ENCODE data around the gene H6PD.

Gene H6PD

DNA sequence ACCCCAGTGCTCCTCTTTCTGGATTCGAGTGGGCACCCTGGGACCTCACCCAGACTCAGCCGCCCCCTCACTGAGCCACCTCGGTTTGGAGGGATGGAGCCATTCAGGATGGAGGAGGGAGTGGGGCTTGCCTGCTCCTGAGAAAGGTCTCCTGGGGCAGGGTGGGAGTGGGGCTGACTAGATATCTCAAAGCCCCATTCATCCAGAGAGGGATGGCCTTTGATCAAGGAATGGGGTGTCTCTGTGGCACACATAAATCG is 48.1 kb downstream of the H6PD start:
- ChIA-PET CTCF (interaction anchor here (1.2 to 7.7 kb wide), 8 partner anchors 7 to 212 kb away, joined by 3 to 43 read pairs (median 13); no protein-coding TSS in a partner anchor), POLR2A (no interaction called here)
- TF ChIP-seq, protein P1, sequence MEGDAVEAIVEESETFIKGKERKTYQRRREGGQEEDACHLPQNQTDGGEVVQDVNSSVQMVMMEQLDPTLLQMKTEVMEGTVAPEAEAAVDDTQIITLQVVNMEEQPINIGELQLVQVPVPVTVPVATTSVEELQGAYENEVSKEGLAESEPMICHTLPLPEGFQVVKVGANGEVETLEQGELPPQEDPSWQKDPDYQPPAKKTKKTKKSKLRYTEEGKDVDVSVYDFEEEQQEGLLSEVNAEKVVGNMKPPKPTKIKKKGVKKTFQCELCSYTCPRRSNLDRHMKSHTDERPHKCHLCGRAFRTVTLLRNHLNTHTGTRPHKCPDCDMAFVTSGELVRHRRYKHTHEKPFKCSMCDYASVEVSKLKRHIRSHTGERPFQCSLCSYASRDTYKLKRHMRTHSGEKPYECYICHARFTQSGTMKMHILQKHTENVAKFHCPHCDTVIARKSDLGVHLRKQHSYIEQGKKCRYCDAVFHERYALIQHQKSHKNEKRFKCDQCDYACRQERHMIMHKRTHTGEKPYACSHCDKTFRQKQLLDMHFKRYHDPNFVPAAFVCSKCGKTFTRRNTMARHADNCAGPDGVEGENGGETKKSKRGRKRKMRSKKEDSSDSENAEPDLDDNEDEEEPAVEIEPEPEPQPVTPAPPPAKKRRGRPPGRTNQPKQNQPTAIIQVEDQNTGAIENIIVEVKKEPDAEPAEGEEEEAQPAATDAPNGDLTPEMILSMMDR (IDR thresholded peaks at IDR 0.05; ENCODE audit: insufficient read depth, low read length, missing control alignments): no peak
- H3K4me3 ChIP-seq (ENCODE audit: low read depth, low read length): no peak overlapping the region
- DNase-seq (ENCODE audit: low read depth, low spot score): no peak

DNA sequence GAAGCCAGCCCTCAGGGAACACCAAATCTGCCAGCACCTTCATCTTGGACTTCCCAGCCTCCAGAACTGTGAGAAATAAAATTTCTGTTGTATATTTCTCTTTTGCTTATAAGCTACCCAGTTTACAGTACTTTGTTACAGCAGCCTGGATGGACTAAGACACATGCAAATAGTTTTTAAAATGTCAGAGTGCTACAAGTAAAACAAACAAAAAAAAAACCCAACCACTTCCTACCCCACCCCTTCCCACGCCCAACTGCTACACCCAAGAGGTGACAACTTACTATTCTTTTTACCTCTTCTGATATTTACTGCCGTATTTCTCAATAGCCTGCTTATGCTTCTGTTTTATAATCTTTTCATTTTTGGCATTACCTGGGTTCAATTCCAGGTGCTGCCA is 49.5 kb downstream of the H6PD start:
- TF ChIP-seq, protein P1 (IDR thresholded peaks at IDR 0.05; ENCODE audit: insufficient read depth, low read length, missing control alignments): no peak
- no peak for DNase-seq (ENCODE audit: low read depth, low spot score)
- CTCF ChIA-PET: interaction anchor here (1.0 to 7.7 kb wide), 9 partner anchors 16 to 210 kb away, joined by 3 to 43 read pairs (median 7); no protein-coding TSS in a partner anchor
- POLR2A ChIA-PET: no interaction called here
- H3K4me3 ChIP-seq (ENCODE audit: low read depth, low read length): no peak overlapping the region

DNA sequence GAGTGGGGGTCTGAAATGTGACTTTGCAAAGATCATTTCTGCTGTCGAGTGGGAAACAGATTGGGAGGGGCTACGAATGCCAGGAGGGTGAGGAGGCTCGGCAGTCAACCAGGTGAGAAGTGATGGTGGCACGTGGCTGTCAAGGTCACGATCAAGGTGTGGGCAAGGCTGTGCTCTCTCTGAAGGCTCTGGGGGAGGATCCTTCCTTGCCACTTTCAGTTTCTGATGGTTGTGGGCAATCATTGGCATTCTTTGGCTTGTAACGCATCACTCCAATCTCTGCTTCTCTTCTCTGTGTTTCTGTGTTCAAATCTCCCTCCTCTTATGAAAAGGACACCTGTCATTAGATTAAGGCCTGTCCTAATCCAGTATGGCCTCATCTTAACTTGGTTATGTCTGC is 52.0 kb downstream of the H6PD start:
- TF ChIP-seq, protein P1 (IDR thresholded peaks at IDR 0.05; ENCODE audit: insufficient read depth, low read length, missing control alignments): no peak
- H3K4me3 ChIP-seq (ENCODE audit: low read depth, low read length): no peak overlapping the region
- CTCF ChIA-PET: interaction anchor here (0.9 to 6.2 kb wide), 4 partner anchors 166 to 205 kb away, joined by 3 to 222 read pairs (median 104); no protein-coding TSS in a partner anchor
- no peak for DNase-seq (ENCODE audit: low read depth, low spot score)
- POLR2A ChIA-PET: no interaction called here

DNA sequence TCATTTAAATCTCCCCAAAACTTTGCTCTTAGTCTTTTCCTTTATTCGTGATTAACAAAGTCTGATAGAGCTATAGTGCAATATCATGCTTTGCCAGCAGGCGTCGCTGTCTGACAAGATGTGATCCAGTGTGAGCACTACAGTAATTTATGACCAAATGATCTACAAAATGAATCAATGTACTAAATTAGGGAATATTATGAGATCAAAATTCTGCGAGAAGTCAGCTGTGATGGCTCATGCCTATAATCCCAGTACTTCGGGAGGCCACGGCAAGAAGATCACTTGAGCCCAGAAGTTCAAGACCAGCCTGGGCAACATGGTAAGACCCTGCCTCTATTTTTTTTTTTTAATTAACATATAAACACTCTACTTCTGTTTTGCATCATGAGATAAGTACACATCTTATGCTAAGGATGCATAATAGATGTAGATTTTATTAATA is 54.5 kb downstream of the H6PD start:
- CTCF ChIA-PET: interaction anchor here (0.6 to 6.2 kb wide), 33 partner anchors 8 to 314 kb away, joined by 3 to 222 read pairs (median 5); no protein-coding TSS in a partner anchor
- no peak for DNase-seq (ENCODE audit: low read depth, low spot score)
- no peak overlapping the region for H3K4me3 ChIP-seq (ENCODE audit: low read depth, low read length)
- POLR2A ChIA-PET: interaction anchor here (0.6 kb wide), 1 partner anchor 214 kb away, joined by 3 read pairs; no protein-coding TSS in a partner anchor
- TF ChIP-seq, protein P1 (IDR thresholded peaks at IDR 0.05; ENCODE audit: insufficient read depth, low read length, missing control alignments): peak; percentile 62

DNA sequence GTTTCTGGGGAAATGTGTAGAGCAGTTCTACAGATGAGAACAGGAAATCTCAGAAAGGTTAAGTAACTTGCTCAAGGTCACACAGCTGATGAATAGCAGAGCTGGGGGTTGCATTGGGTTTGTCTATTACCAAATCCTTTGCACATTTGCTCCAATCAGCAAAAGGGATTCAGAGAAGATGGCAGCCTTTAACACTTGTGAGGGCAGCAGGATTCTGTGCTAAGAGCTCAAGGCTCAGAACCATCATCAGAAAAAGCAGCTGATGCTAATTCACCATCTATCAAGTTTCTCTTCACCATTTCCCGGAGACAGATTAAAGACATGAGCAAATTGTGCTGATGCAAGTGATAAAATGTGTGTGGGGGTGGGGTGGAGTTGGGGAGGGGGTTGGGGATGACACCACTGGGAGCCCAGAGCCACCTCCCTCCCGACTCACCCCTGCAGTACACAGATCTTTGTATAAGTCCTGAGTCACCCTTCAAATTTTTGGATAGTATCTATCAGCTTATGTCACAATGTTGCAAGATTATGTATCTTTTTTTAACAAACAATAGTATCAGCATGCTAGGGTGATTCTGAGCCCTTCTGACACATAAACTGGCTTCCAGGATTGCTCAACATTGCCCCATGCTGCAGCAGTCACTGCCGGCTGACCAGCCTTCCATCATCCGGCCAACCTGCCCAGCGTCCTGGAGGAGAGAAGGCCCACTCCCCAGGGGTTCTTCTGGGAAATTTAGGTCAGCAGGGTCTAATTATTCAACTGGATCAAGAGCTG is 55.3 kb downstream of the H6PD start:
- TF ChIP-seq, protein P1 (IDR thresholded peaks at IDR 0.05; ENCODE audit: insufficient read depth, low read length, missing control alignments): no peak
- ChIA-PET POLR2A (interaction anchor here (1.4 kb wide), 1 partner anchor 9 kb away, joined by 8 read pairs; no protein-coding TSS in a partner anchor), CTCF (interaction anchor here (0.6 to 6.2 kb wide), 39 partner anchors 9 to 313 kb away, joined by 3 to 222 read pairs (median 5); no protein-coding TSS in a partner anchor)
- H3K4me3 ChIP-seq (ENCODE audit: low read depth, low read length): no peak overlapping the region
- peak; percentile 58 for DNase-seq (ENCODE audit: low read depth, low spot score)

DNA sequence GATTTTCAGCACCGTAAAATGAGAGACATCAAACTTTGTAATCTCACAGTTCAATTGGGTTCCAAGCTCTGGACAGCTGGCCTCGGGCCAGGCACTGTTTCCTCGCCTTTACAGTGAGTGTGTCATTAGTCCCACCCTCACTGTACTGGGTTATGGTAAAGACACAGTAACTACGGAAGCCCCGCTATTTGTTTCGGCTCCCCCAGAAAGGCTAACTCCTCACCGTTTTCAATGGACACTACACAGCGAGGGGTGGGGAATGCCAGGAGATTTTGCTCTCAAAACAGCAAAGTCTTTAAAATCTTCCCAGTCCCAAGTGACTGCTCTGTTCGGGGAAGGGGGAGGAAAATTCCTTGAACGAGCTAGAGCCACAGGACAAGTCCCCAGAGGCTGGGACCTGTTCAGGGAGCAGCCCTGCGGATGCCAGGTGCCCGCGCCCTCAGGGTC is 57.4 kb downstream of the H6PD start:
- POLR2A ChIA-PET: interaction anchor here (0.6 kb wide), 1 partner anchor 199 kb away, joined by 3 read pairs; no protein-coding TSS in a partner anchor
- CTCF ChIA-PET: interaction anchor here (0.9 to 6.2 kb wide), 6 partner anchors 10 to 200 kb away, joined by 3 to 222 read pairs (median 16); no protein-coding TSS in a partner anchor
- TF ChIP-seq, protein P1 (IDR thresholded peaks at IDR 0.05; ENCODE audit: insufficient read depth, low read length, missing control alignments): no peak
- DNase-seq (ENCODE audit: low read depth, low spot score): no peak
- peak overlapping the region; percentile 52 for H3K4me3 ChIP-seq (ENCODE audit: low read depth, low read length)

Measured in AG04449 (cell line).